KOPT-K1 (cell line): ENCODE results near the gene PTPRD.

Experiments used
- H3K27ac ChIP-seq: fragments of 200-600 bp; sonication (generic); 2 replicates; pipeline ENCODE4 v1.5.1; 2016; ENCODE audit warnings: antibody characterized with exemption, mild to moderate bottlenecking, low read depth, low read length; ENCODE audit not compliant: poor library complexity, severe bottlenecking
- H3K36me3 ChIP-seq: fragments of 200-600 bp; sonication (generic); 2 replicates; pipeline ENCODE4 v1.5.1; 2017; ENCODE audit warnings: antibody characterized with exemption, mild to moderate bottlenecking, low read length, moderate library complexity; ENCODE audit not compliant: insufficient read depth
- H3K9me3 ChIP-seq: fragments of 200-600 bp; sonication (generic); 2 replicates; pipeline ENCODE4 v1.5.1; 2017; ENCODE audit warnings: antibody characterized with exemption, low read length, mild to moderate bottlenecking; ENCODE audit not compliant: insufficient read depth, poor library complexity, severe bottlenecking

Gene PTPRD

DNA sequence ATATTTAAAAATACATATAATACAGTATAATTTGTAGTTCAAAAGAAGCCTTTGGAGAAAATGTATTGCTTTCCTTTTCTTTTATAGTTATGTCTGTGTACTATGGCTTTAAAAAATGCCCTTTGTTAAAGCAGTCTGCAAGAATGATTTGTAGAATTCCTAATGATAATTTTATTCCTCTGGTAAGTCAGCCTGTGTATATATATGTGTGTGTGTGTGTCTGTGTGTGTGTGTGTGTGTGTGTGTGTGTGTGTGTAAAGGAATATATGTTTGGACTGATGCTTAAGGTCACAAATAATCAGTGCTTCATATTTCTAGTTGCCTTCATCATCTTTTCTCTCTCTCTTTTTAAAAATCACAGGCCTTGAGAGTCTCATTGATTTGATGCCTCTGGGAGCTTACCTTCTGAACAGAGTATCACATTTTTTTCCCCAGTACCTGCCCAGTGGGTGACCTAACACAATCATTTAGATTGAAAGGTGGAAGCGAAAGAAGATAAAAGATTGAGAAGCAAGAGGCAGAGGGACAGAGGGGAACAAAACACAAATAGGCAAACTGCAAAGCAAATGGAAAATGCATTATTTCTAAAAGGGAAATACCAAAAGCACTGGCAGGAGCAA is 2104.0 kb downstream of the PTPRD start:
- Histone ChIP-seq H3K27ac (no peak overlapping the region), H3K36me3 (no peaks in the 10 kb centered on the region), H3K9me3 (no peaks in the 10 kb centered on the region)

DNA sequence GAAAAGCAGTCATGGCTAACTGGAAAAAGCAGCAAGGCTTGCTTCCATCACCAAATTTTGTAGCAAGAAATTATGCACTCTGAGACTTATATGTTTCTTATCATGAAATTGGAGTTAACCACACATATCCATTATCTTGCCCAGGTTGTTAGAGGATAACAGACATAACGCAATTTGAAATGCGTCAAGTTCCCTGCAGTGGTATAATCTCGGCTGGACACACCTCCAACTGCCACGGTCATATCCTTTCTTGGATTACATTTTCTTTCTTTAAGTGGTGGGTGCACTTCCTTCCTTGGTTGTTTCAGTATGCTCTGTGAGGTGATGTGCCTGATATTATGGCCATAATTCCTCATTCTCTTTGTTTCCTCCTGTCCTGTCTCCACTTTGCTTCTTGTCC is 2118.2 kb downstream of the PTPRD start:
- no peak overlapping the region for H3K27ac ChIP-seq
- H3K36me3 ChIP-seq, result no peaks in the 10 kb centered on the region
- H3K9me3 ChIP-seq, result no peaks in the 10 kb centered on the region

DNA sequence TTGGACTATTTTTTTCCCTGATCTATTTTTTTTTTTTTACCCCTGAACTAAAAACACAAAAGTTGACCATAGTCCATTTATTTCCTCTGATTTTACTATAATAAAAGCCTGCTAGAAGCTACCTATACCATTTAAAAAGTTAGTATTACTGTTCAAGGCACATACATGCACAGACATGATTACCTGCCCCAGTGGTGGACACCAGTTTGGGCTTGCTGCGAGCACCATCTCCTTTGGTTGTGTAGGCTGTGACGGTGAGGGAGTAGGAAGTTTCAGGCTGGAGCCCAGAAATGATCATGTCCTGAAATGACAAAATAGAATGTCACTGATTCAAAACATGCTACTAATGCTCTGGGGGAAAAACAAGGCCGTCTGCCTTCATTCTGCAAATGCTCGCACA is 2120.1 kb downstream of the PTPRD start:
- H3K27ac ChIP-seq, result no peak overlapping the region
- H3K36me3 ChIP-seq, result no peaks in the 10 kb centered on the region
- H3K9me3 ChIP-seq, result no peaks in the 10 kb centered on the region

DNA sequence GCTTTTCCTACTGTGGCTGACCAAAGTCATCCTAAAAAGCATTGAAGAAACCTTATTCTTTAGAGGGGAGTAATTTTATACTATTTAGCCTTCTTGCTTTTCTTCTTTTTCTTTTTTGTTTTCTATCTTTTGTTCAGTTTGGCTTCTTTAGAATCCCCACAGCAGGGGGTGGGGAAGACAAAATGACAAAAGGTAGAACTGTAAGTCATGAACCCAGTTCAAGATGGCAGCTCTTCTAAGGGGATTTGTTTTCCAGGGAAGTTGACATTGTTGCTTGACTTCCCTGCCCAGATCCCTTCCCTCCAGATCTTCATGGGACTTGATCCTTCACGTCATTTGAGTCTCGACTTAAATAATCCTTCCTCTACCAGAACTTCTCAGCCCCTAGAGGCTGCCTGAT is 2120.8 kb downstream of the PTPRD start:
- Histone ChIP-seq H3K36me3 (no peaks in the 10 kb centered on the region), H3K27ac (no peak overlapping the region), H3K9me3 (no peaks in the 10 kb centered on the region)

DNA sequence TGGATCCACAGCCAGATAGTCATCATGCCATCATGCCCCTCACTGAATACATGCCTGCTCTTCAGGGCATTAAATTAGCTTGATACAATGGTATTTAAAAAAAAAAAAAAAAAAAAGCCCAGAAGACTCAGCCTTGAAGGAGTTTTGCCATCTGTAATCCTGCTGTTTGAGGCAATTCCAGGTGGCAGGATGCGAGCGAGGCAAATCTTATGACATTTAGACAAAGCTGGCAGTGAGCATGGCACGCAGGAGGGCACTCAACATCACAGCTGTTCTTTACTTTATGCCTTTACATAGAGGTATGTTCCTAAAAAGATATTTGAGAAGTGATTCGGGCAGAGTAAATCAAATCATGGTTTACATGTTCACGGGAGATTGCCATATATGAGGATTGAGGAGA is 2121.2 kb downstream of the PTPRD start:
- no peaks in the 10 kb centered on the region for H3K36me3 ChIP-seq
- H3K9me3 ChIP-seq, result no peaks in the 10 kb centered on the region
- H3K27ac ChIP-seq, result no peak overlapping the region

DNA sequence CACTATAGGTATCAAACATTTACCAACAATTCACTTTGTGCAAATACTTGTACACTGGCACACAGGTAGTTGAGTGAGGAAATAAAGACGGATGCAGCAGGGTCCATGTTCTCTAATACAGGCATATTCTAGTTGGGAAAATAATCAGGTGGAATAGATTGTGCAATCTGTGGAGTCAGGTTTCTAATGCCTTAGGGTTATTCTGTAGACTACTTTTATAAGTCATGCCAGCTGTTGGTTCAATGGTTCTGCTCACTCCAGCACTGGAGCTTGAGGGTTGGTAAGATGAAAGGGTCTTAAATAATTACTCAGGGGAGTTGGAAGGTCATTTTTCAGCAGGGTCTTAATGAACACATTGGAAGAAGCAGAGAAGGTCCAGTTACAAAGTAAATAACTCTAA is 2123.0 kb downstream of the PTPRD start:
- H3K27ac ChIP-seq, result no peak overlapping the region
- H3K36me3 ChIP-seq, result no peaks in the 10 kb centered on the region
- H3K9me3 ChIP-seq, result no peaks in the 10 kb centered on the region

DNA sequence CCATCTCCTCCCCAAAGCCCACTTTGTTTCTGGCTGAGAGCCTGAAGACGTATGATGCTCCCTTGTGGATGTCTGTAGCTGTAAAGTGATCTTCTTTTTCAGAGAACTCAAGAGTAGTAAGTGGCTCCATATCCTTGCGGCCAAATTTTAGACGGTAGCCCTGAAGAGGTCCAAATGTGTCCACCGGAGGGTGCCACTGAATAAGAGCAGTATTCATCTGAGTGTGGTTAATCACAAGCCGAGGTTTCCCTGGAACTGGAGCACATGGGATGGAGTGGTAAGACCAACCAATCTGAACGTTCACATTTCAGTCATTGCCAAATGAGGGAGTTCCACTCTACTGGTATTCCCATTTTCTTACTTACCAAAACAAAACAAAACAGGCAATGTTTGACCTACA is 2126.7 kb downstream of the PTPRD start:
- H3K36me3 ChIP-seq, result no peaks in the 10 kb centered on the region
- no peaks in the 10 kb centered on the region for H3K9me3 ChIP-seq
- no peak overlapping the region for H3K27ac ChIP-seq

DNA sequence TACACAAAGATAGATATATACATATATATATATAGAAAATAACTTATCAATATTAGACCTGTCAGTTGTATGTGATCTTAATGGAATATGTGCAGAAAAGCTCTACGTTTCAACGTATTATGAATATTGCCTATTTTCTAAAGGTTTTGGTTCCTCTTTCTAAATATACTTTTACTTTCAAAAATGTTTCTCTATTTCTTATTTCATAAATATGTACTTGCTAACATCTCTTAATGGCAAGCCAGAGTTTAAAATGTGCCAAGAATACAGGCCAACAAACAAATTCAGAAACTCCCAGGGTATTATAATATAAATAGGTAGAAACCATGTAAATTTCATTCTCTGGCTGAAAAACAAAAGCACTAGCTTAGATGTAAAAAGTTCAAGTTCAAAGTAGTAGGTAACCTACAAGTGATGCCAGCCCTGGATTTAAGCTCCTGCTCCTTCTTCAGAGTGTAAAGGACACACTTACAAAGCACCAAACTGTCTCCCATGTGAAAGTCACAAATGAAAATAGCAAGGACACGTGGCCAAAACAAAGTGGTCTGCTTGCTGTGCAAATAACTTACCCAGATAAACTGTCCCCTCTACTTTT is 2128.1 kb downstream of the PTPRD start:
- H3K36me3 ChIP-seq, result no peaks in the 10 kb centered on the region
- no peaks in the 10 kb centered on the region for H3K9me3 ChIP-seq
- H3K27ac ChIP-seq, result no peak overlapping the region

DNA sequence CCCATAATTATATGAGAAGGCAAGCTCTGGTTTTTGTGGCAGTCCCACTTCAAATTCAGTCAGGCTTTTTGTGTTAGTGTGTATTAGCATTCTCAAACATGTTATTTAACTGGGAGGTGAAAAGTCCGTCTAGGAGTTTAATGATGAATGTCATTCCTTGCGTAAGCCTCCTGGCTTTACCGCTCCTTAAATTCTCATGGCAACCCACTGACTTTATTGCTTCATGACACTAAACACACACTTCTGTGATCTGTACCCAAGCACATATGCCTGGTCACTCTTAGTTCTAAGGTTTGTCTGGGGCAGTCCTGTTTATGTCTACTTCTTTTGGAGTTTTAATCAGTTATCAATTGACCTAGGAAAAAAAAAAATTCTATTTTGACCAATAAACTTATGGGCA is 2135.4 kb downstream of the PTPRD start:
- no peaks in the 10 kb centered on the region for H3K36me3 ChIP-seq
- H3K9me3 ChIP-seq, result no peaks in the 10 kb centered on the region
- H3K27ac ChIP-seq, result no peak overlapping the region

DNA sequence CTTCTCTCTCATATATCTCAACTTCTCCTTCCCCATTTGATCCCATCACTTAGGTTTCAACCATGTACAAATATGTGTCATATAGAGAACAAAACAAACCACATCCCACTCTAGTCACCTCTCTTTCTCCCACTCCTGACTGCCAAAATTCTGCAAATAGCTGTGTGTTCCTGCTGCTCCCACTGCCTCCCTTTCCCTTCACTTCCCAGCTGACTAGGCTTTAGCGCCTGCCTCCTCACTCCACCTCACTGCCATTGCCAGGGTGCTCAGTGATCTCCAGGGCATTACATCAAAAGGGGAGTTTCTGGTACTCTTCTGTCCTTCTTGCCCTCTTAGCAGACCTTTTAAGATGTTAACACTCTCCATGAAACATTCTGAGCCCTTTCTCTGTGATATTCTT is 2137.9 kb downstream of the PTPRD start:
- Histone ChIP-seq H3K27ac (no peak overlapping the region), H3K36me3 (no peaks in the 10 kb centered on the region)

DNA sequence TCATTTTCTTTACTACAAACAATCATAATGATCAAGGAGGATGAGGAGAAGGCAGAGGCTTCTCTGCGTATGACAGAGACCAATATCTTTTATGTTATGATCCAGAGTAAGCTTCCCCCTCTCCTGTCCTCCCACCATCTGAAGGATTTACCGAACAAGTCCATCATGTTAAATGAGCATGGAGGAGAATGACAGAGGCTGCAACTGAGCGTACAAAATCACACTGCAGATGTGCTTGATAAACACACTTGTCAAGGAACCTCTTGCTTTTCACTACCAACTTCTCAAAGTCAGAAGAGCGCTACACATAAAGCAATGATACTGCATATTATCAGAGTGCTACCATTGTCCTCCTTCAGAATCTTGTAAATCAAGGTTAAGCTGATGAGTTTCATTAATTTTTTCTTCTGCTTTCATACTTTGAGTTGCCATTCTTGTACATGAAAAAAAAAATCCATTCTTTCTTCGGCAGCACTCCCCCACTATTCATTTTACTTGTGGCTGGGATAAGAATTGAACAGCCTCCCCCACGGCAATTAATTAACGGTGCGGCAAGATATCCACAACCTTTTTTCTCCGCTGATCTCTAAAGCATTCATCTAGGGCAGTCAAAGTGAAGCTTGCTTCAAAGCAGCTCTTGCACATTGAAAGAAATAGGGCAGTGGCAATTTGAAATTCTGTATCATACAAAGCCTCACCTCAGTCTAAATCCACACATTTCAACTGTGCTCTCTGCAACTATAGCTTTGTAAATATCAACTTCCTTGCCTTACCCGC is 2139.4 kb downstream of the PTPRD start:
- H3K27ac ChIP-seq, result no peak overlapping the region

More for the DNA sequence above, 2137.9 kb downstream of the PTPRD start:
- no peaks in the 10 kb centered on the region for H3K9me3 ChIP-seq

DNA sequence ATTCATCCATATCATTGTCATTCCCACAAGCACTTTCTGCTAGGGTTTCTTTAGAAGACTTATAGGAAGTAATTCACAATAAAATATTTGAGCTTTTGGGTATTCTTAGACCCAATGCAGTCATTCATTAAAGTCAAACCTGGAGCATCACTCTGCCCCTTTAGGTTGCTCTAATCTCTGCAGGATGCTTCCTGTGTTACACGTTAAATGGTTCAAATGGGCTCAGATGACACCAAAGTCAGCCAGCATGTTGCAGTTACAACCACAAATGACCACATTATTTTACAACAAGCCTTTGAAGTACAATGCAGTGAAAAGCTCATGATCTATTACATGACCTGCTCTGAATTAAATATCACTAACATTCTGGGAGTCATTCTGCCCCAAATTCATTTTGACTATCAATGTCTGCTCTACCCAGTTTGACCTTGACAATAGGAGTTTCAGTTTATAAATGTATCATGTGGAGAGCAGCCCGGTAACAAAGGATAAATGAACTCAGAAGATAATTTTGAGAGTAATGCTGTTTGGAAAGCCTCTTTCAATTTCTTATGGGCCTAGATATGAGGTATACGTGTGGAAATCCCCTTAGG is 2144.7 kb downstream of the PTPRD start:
- Histone ChIP-seq H3K36me3 (no peaks in the 10 kb centered on the region), H3K27ac (no peak overlapping the region), H3K9me3 (no peaks in the 10 kb centered on the region)

More for the DNA sequence above, 2139.4 kb downstream of the PTPRD start:
- H3K9me3 ChIP-seq, result no peaks in the 10 kb centered on the region
- H3K36me3 ChIP-seq, result no peaks in the 10 kb centered on the region

DNA sequence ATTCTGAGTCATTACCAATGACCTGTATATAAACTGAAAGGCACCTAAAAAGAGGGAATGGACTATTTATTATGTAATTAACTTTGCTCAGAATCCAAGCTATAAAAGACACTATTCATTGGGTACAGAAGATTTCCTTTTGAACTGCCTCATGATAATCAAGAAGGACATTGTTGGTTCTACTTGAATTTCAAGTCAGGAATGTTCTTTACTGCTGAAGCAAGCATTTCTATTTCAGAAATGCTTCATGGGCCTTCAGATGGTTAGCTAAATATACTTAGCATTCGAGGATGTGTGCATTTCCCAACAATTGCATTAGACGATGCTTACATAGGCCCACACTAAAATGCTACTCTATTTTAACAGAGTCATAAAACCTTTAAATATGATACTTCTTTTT is 2155.0 kb downstream of the PTPRD start:
- Histone ChIP-seq H3K36me3 (no peaks in the 10 kb centered on the region), H3K9me3 (no peaks in the 10 kb centered on the region)

DNA sequence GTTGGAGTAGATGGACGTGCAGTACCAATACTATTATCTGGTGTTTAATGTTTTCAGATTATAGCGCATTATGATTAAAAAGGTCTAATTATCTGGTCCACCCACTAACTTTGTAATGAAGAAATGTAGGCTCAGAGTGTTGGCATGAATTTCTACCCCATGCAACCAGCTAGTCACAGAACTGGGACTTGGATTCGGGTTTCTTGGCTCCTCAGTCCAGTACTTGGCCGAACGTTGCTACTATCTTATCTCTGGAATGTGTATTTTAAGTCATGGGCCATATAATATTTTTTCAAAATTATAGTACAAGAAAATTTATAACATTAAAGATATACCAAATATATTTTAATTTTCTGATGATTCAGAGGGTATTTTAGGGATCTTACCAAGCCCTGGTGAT is 2155.7 kb downstream of the PTPRD start:
- no peak overlapping the region for H3K27ac ChIP-seq
- H3K36me3 ChIP-seq, result no peaks in the 10 kb centered on the region
- H3K9me3 ChIP-seq, result no peaks in the 10 kb centered on the region

More for the DNA sequence above, 2155.0 kb downstream of the PTPRD start:
- H3K27ac ChIP-seq, result no peak overlapping the region

DNA sequence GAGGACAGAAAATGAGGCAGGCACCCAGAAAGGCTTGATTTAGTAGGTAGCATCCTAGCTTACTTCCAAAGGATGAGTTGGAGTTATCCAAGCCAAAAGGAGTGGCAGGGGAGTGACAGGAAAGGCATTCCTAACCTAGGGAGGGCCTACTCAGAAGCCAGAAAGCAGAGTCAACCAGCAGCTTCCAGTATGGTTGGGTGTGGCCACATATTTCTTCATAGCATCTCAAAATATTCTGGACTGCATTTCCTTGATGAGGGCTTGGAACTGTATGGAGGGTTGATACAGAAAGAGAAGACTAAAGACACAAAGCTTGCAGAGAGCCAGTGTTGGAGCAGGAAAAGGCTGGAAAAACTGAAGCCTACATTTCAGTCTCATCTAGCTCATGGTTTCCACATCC is 2156.5 kb downstream of the PTPRD start:
- Histone ChIP-seq H3K36me3 (no peaks in the 10 kb centered on the region), H3K27ac (no peak overlapping the region), H3K9me3 (no peaks in the 10 kb centered on the region)
